Fibroblast of upper back skin (primary cell): Measurements from ENCODE around the gene FKTN.

Experiments
- DNase-seq: peaks from one replicate; pipeline ENCODE4 v3.0.0-alpha.2; 2013

Gene FKTN

DNA sequence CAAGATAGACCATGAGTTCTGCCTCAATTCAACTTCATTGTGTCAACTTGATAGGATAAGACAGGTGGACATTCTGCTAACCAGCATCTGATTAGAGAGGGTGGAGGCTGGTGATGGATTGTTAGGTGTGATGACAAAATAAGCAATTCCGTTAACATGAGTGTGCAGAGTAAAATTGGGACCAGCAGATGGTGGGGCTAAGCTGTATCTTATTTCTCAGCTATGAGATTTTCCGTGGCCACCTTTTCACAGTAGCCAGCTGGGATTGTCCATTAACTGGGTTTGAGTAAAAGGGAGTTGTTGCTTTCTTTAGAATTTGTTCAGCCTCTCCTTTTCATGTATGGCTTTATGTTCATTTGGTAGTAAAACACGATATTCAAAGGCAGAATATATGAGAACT lies 75.5 kb downstream of the FKTN start:
- no peak for DNase-seq

DNA sequence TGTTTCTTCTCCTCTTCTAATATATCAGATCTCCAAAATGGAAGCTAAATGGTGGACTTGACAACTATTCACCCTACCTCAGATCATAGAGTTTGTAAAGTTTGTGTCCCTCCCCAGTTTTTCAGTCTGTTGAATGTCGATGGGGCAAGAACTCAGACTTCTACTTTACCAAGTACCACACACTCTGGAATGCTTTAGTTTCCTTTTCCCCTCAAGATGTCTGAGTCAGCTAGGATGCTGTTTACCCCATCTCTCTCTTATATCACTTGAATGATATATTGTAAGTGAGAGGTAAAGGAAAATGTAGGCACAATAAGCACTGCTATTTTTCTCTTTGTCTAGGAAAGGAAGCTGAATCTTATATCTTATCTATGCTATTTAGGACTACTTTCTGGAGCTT lies 78.4 kb downstream of the FKTN start:
- no peak for DNase-seq

DNA sequence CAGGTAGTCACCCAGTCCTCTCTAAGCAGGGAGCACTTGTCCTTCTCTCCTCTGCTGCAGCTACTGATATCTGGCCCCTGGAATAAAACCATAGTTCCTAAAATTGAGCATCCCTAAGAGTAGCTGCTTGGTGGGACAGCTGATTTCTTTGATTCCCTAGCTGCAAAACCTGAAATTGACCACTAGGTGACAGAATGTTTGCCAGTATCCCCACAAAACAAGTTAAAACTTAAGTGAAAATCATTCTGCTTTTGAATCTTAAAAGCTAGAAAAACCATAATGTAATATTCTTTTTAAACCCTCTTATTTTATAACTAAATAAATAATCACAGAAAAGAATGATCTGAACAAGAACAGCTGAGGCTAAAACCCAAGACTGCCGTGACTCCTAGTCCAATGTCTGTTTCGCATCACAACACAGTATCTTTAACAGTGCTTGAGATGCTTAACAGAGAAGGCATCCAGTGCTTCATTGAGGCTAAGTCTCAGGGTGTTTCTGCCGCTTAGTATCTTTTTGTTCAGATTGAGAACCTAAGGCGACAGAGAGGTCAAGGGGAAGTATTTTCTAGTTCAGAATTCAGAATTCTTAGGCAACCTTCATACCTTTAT lies 80.0 kb downstream of the FKTN start:
- no peak for DNase-seq

DNA sequence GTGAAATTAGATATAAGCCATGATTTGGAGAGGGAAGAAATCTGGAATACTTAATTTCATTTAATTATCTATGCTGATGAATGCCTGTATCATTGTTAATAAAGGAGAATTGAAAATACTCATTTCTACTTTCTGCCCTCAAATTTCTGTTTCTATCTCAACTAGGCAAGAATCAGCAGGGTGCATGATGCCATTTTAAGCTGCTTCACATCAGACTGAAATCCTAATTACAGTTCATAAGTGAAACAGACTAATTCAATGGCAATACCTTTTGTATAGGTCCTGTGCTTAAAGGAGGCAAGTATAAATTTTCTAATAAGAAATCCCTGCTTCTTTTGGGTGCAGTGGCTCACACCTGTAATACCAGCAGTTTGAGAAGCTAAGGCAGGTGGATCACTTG lies 82.0 kb downstream of the FKTN start:
- DNase-seq = no peak

DNA sequence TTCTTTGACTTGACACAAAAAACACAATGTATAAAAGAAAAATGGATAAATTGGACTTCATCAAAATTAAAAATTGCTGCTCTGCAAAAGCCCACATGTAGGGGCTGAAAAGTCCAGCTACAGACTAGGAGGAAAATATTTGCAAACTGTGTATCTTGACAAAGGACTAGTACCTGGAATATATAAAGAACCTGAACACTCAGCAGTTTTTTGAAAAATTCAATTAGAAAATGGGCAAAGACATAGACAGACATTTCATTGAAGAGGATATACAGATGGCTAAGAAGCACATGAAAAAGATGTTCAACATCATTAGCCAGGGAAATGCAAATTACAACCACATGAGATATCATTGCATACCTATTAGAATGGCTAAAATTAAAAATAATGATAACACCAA lies 85.9 kb downstream of the FKTN start:
- no peak for DNase-seq

DNA sequence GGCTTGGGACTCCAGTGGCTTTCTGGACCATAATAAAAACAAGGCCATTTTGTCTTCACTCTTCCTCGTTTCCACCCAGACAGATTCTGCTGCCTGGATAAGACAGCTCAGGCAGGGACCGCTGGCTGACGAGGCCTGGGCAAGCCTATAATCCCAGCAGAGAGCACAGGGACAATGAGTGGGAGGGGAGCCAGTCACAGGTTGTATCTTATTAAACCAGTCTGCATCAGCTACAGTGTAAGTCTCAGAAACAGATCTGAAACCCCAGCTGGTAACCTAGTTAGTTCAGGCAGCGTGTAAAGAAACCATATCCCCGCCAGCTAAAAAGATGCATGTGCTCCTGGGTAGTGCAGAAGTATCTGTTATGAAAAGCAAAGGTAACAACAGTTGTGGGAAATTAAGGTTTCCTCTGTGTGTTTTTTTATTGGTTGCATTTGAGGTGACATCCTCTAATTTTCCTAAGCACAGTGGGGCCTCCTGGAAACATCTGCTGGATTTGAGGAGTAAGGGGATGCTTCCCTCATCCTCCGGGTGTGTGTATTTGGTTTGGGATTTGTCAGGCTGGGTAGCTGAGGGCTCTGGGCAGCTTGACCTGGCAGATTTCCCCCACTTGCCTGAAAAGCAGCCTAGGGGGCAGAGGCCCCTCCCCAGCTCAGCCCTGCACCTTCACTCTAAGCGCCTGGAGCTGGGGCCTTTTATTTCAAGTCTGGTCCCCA lies 89.1 kb downstream of the FKTN start:
- no peak for DNase-seq

DNA sequence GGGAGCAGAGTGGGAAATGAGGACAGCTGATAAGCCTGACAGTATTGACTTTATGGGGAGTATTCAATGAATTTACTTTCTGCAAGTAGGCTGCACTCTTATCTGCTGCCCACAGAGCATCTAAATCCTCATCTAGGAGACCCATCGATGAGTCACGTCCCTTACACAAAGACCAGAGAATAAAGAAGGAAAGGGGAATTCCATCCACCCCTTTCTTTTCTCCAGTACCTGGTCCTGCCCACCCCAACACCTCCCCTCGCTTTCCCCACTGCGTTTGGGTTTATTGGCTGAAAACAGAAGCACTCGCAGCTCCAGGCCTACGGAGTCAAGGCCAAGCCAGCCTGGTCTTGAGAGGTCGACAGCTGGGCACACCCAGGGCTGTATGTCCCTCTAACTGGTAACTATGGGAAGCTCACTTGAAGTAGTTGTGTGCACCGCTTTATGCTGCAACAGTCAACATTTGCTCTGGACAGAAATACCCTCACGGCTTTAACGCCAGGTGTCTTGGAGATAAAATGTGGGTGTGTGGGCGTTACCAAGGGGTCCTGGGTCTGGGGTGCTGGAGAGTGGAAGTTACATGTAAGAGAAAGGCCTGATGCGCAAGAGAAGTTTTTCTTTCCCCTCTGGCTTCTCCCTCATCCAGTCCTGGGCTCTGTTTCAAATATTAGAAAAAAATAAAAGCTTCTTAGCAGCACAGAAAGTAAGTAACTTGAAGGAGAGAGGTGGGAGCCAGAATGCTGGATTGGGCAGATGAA lies 89.8 kb downstream of the FKTN start:
- no peak for DNase-seq

DNA sequence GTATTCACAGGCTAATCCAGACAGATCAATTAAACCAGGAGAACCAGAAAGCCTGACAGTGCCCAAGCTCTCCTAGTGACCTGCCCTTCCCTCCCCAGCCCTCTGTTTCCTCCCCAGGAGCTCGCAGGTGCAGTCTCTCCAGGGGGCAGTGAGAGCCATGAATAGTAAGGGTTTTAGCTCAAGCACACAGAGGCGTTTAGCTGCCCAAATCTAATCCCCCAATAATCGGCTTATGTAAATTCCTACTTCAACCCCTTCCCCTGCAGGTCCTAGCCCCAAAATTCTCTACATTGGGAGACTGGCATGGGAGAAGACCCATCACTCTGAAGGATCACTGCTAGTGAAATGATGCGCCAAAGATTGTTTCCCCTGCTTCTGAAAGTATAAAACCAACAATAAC lies 93.9 kb downstream of the FKTN start:
- DNase-seq = no peak

DNA sequence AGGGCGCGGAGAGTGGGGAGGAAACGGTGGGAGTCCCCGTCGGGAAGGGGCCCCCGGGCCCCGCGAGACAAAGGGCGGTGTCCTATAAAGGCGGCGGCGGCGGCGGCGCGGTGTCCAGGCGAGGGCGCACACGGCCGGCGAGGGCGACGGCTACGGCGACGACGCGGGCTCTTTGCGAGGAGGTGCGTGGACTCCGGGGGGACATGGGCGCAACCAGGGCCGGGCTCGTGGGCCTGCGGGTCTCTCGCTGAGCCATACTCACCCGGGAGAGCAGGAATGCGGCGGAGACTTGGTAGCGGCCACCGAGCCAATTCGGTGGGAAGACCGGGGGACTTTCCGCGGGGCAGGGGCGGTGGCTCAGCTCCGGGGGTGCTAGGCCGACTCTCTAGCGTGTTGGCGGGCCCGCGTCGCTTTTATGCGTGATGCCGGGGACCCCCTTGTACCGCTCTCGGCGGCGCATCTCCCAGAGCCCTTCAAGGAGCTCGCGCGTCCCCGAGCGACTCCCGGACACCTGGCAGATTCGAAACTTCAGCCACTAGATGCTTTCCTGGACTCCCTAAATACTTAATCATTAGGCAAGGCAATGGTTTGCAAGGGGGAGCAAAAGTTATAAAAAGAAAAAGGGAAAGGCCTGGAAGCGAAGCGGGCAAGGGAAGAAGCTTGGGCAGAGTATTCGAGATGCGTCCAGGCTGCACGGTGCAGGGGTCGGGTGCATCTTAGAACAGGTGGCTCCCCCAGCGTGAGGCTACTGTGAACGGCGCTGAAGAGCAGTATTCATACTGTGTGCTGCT lies 98.4 kb downstream of the FKTN start:
- DNase-seq = no peak

DNA sequence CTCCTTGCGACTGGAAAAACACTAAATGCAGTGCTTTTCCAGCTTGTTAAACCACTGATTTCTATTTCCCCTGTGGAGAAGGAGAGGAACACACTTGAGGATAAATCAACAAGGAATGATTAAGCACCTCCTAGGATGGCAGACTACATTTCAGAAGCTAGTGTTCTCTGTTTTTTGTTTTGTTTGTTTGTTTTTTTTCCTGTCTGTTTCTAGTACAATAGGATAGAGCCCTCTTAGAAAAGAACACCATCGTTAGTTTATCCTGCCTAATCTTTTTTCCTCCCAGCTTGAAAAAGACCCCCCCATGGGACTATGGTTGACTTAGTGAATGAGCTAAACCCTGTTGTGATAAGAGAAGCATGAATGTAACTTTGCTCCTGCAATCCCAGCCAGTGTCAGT lies 100.4 kb downstream of the FKTN start:
- no peak for DNase-seq

DNA sequence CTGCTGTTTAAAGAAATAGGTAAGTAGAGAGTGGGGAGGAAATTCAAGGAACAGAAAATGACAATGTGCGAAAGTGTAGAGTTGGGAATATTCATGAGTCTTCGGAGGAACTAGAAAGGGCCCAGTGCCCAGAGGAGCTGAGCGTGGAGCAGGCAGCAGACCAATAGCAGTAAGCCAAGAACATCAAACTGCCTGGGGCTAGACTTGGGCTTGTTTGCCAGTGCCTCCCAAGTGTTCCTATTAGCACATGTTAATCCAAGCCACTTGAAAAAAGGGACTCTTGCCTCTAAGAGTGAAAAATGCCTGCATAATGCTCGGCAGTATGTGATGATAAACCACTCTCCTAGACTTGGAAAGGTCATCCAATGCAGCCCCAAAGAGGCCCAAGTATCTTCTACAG lies 103.1 kb downstream of the FKTN start:
- DNase-seq = no peak

DNA sequence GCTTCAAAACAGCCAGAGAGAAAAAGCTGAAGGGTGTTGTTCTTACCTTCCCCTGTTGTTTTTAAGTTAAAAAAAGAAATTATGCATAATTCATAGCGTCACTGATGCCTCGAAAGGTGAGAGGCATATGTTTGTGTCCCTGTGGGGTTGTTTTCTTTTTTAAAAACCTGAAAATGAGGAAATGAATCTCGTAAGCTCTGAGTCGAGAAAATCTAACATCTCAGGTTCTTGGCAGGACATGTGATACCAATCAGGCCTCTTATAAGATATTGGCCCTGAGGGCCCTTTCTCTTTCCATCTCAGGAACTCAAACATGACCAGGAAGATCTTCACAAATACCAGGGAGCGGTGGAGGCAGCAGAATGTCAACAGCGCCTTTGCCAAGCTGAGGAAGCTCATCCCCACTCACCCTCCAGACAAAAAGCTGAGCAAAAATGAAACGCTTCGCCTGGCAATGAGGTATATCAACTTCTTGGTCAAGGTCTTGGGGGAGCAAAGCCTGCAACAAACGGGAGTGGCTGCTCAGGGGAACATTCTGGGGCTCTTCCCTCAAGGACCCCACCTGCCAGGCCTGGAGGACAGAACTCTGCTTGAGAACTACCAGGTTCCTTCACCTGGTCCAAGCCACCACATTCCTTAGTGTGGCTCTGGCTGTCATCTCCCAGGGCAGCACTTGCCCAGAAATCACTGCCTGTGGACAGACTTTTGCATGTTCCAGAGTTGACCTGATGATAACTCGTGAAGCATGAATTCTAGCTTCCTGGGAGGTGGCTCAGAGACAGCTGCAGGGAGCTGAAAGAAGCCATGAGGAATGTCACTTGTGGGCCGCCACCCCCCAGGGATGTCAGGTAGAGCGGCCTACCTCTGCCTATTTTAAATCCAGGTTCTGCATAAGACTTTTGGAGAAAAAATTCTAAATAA lies 104.5 kb downstream of the FKTN start, which contains the start of gene TAL2:
Gene TAL2 (plus strand): TSS at position 274 of the 921 bp plus-strand sequence. CDS start 40 bp downstream, at position 314.
- DNase-seq = no peak

DNA sequence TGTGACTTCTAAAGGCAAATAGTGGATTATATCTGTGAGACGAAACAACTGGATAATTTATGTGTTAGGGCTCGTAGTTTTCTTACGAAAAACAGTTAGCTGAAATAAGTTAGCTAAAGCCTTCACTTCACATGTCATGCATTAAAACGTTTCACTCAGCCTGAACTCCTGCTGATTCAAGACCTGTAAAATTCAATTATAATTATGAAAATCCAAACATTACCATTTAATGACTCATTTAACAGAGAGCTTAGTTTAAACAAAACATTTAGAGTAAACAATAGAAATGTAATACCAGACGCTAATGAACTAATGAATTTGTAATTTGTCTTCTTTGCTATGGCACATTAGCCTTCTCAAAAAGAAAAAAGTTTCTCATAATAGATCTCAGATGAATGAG lies 106.0 kb downstream of the FKTN start:
- DNase-seq = no peak

DNA sequence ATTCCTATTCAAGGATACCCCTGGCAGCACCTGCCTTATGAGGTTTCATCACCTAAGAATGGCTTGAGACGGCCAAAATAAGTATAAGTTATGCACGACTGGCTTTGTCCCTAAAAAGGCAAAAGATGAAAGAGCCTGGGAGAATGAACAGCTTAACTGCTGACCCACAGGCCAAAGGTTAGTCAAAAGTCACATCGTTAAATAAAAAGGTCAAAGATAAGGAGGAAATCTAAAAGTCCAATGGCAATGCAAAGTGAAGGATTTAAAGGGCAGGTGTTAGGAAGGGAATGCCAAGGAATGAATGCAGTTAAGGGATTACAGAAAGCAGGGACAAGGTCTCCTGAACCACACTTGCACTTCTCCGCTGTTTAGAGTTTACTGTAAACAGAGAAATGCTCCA lies 109.9 kb downstream of the FKTN start:
- DNase-seq = no peak

DNA sequence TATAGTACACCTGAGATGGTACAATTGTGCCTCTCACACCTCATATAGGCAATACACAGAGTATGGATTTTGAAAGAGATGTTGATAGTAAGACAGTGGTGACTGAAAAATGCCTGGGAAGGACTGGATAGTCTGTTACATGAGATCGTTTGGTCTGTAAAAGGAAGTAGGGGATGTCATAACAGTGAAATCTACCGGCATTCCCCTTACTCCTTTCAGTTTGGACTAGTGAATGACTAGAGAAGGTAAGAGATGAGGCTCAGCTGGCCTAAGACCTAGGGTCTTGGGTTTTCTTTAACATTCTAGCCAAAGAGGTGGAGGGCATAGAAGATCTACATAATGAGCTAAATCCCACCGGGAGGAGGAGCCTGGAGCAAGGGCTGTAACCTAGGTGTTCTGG lies 112.4 kb downstream of the FKTN start:
- DNase-seq = no peak

DNA sequence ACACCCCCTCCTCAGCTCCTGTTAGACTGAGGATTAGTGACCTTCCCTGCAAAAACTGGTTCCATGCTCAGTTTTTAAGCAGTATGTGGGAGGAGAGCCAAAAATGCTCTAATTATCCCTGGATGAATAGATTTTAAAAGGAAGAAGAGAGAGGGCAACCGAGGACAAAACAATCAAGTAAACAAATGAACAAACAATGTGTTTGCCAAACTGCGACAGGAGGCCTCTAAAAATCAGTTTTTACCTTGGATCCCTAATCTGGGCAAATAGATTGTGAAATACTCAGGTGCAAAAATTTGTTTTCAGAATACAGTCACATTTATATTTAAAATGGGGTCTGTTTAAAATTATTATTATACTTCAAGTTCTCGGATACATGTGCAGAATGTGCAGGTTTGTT lies 112.8 kb downstream of the FKTN start:
- DNase-seq = no peak

DNA sequence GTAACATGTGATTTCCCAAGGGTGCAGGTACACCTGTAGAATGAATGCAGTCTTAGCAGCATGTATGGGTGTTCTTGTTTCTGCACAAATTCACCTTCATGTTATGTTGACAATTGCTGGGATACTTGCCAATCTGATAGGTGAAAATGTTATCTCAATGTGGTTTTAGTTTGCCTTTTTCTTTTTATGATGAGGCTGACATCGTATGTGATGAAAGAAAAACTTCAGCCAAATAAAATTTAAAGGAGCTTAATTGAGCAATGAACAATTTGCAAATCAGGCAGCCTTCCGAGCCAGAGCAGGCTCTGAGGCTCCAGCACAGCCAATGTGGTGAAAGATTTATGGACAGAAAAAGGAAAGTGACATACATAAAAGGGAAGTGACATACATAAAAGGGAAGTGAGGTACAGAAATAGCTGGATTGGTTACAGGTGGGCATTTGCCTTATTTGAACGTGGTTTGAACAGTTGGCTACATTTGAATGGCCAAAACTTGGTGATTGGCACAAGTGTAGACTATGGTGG lies 114.8 kb downstream of the FKTN start:
- DNase-seq = no peak

DNA sequence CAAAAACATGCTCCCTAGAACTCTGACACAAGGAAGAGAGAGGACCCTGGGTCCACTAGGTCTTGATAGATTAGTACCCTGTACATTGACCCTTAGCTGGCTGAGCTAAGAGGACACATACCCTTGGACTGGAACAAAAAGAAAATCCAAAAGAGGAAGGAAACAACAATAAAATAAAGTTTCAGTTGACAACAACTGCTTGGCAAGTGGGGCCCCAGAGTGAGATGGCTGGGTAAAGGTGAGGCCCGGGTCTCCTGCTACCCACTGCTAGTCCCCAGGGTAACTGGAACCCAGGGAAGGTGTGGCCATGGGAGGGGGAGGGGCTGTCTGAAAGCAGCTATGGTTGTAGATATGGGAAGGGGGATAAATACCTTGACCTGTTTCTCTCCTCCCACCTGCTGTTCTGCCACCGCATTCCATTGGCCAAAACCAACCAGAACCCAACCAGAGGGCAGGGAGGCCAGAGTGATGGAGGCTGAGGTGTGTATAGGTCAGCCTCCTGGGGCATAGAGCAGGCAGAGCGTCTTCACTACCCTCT lies 116.0 kb downstream of the FKTN start:
- no peak for DNase-seq

DNA sequence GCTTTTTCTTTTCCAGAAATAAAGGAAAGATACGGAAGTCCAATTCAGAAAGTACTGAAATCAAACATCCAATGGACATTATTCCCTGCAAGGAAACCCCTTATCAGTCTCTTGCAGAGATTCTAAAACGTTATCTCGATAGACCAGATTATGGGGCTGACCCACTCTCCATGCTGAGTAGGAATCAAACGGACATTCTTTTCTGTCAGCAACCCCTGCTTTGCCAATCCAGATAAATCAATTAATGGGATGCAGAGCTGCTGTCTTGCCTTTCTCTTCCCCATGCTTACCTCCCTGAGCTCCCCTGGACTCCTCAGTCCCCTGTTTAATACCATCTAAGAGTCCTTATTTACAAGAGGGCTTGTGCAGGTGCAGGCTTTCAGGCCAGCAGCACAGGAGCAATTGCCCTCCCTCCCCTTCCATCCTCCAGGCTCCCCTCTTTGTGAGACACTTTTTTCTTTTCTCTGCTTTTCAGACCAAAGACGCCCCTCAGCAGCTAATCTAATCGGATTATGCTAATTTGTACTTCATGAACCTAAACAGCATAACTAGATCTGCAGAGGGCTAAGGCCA lies 118.5 kb downstream of the FKTN start:
- no peak for DNase-seq

DNA sequence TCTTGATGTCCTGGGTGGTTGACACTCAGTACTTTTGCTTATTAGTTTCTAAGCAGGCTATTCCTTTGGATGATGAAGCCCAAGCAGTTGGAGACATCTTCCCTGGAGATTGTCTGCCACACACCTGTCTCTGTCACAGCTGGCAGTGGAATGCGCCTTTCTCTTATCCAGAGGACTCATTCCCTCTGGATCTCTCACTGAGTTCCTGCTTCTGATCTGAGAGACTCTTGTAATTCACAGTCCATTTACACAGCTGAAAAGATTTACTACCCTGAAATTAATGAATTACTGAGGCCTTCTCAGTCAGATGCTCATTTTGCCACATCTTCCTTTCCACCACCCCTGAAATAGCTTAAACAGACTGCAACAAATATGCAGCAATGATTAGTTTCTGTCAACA lies 120.2 kb downstream of the FKTN start:
- no peak for DNase-seq

DNA sequence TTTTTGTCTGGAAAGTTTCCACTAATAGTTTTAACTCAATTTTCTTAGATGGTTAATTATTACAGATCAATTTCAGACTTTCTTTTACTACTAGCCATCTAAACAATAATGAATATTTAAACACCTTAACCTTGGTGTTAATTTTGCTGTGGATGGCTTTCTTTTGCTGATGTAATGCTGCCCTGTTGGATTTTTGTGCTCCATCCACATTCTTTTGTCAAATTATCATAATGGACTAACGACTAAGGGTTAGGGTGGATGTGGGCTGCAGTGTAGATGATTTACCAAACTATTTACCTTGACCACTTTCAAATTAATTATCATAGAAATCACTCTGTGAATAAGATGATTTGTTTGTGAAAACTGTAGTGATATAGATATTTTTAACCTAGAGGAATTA lies 120.8 kb downstream of the FKTN start:
- DNase-seq = no peak
